Measurements from ENCODE around the gene SLC24A3.

- no peak for TF ChIP-seq CTCF (IDR thresholded peaks at IDR 0.05)
- TF ChIP-seq POLR2AphosphoS5 (IDR thresholded peaks at IDR 0.05) = no peak
Measured at GRCh38 chr20:19653327-19653726, 440.9 kb downstream of the SLC24A3 start.

Measured in suprapubic skin (tissue), 3 donors.